Common myeloid progenitor, CD34-positive (primary cell): ENCODE results near the gene TTR.

Experiments used
- CTCF ChIA-PET: fragments of 350-600 bp; sonication (Branson Sonifier 250); formaldehyde crosslinking; loops from one replicate; lab custom pipeline; 2021; ENCODE audit warnings: antibody characterized with exemption; lab: Charles Lee
- POLR2A ChIA-PET: fragments of 350-600 bp; sonication (Branson Sonifier 250); formaldehyde crosslinking; loops from one replicate; lab custom pipeline; 2021; ENCODE audit warnings: antibody characterized with exemption; lab: Charles Lee
- DNase-seq, 3 donors: peaks; one replicate each; pipeline versions ENCODE4 v3.0.0 to v3.0.0-alpha.2; 2013
- H3K27ac ChIP-seq, 2 experiments: 1 replicate in 1 of 2; 2 replicates in 1 of 2; pipeline ENCODE4 v1.7.0; 2013; ENCODE audit warnings: inconsistent platforms in 2 of 2, low read length in 2 of 2, mild to moderate bottlenecking in 2 of 2, low read depth in 1 of 2, moderate library complexity in 1 of 2; ENCODE audit not compliant: severe bottlenecking in 2 of 2, insufficient read depth in 1 of 2, poor library complexity in 1 of 2
- H3K27me3 ChIP-seq, 5 experiments: replicated peaks in 2 of 5; 1 replicate in 3 of 5; 2 replicates in 2 of 5; pipeline versions ENCODE4 v1.6.1 to v1.7.0; 2013; ENCODE audit warnings: low read length in 4 of 5, mild to moderate bottlenecking in 2 of 5, moderate library complexity in 2 of 5, inconsistent platforms in 1 of 5; ENCODE audit not compliant: insufficient read depth in 5 of 5, control insufficient read depth in 4 of 5
- H3K36me3 ChIP-seq, 4 experiments: 1 replicate in 2 of 4; 2 replicates in 2 of 4; pipeline versions ENCODE4 v1.6.1 to v1.7.0; 2013; ENCODE audit warnings: low read length in 3 of 4, control low read depth in 1 of 4, mild to moderate bottlenecking in 1 of 4; ENCODE audit not compliant: control insufficient read depth in 4 of 4, insufficient read depth in 4 of 4
- H3K4me1 ChIP-seq, 4 experiments: 1 replicate in 3 of 4; 2 replicates in 1 of 4; pipeline versions ENCODE4 v1.6.1 to v1.7.1; 2013; ENCODE audit warnings: low read length in 3 of 4, mild to moderate bottlenecking in 3 of 4, control low read depth in 1 of 4, inconsistent platforms in 1 of 4, moderate library complexity in 1 of 4; ENCODE audit not compliant: control insufficient read depth in 4 of 4, insufficient read depth in 4 of 4; ENCODE audit errors: control extremely low read depth in 1 of 4
- H3K4me3 ChIP-seq, 7 experiments: 1 replicate in 4 of 7; 2 replicates in 3 of 7; pipeline versions ENCODE4 v1.5.1 to v1.7.0; 2013; ENCODE audit warnings: mild to moderate bottlenecking in 7 of 7, low read length in 6 of 7, moderate library complexity in 6 of 7, inconsistent platforms in 2 of 7, low read depth in 2 of 7, control low read depth in 1 of 7; ENCODE audit not compliant: insufficient read depth in 4 of 7, control insufficient read depth in 1 of 7; ENCODE audit errors: extremely low read depth in 1 of 7
- H3K9me3 ChIP-seq, 5 experiments: 1 replicate in 4 of 5; 2 replicates in 1 of 5; pipeline versions ENCODE4 v1.6.1 to v1.7.1; 2013; ENCODE audit warnings: low read length in 4 of 5, mild to moderate bottlenecking in 2 of 5, inconsistent platforms in 1 of 5, low read depth in 1 of 5, moderate library complexity in 1 of 5; ENCODE audit not compliant: control insufficient read depth in 4 of 5, insufficient read depth in 2 of 5; ENCODE audit errors: control extremely low read depth in 1 of 5
- WGBS: methylation state at CpG from one replicate; pipeline ENCODE4 v1.1.5; 2013; ENCODE audit not compliant: insufficient coverage; 5-methylcytosine and 5-hydroxymethylcytosine counted together

TTR gene

GRCh38 chr18:31595121-31595771 lies 3.6 kb downstream of the TTR start:
- CTCF ChIA-PET = interaction anchor here (1.2 kb wide), 1 partner anchor 11 kb away, joined by 4 read pairs; no protein-coding TSS in a partner anchor
- H3K9me3 ChIP-seq = no peaks in the 10 kb centered on the region
- no peaks in the 10 kb centered on the region for H3K36me3 ChIP-seq
- DNase-seq = no peak
- POLR2A ChIA-PET = no interaction called here
- peaks cover 0 to 4% (median 2%) of the 10 kb centered on the region in 4 experiments for H3K4me1 ChIP-seq
- no peak overlapping the region for H3K27ac ChIP-seq
- no peaks in the 10 kb centered on the region for H3K27me3 ChIP-seq
- WGBS = 90% methylated on average over 3 of the region's 5 CpGs
- H3K4me3 ChIP-seq = no peak overlapping the region

DNA sequence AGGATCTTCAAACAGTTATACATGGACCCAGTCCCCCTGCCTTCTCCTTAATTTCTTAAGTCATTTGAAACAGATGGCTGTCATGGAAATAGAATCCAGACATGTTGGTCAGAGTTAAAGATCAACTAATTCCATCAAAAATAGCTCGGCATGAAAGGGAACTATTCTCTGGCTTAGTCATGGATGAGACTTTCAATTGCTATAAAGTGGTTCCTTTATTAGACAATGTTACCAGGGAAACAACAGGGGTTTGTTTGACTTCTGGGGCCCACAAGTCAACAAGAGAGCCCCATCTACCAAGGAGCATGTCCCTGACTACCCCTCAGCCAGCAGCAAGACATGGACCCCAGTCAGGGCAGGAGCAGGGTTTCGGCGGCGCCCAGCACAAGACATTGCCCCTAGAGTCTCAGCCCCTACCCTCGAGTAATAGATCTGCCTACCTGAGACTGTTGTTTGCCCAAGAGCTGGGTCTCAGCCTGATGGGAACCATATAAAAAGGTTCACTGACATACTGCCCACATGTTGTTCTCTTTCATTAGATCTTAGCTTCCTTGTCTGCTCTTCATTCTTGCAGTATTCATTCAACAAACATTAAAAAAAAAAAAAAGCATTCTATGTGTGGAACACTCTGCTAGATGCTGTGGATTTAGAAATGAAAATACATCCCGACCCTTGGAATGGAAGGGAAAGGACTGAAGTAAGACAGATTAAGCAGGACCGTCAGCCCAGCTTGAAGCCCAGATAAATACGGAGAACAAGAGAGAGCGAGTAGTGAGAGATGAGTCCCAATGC lies 4.6 kb downstream of the TTR start:
- DNase-seq = no peak
- 98% methylated on average over 8 of the region's 9 CpGs for WGBS
- POLR2A ChIA-PET = no interaction called here
- Histone ChIP-seq H3K27me3 (no peaks in the 10 kb centered on the region), H3K27ac (no peak overlapping the region), H3K9me3 (no peaks in the 10 kb centered on the region), H3K4me1 (peaks cover 0 to under 1% (median 0%) of the 10 kb centered on the region in 4 experiments), H3K4me3 (no peak overlapping the region), H3K36me3 (no peaks in the 10 kb centered on the region)
- CTCF ChIA-PET = interaction anchor here (1.0 kb wide), 1 partner anchor 10 kb away, joined by 3 read pairs; no protein-coding TSS in a partner anchor

DNA sequence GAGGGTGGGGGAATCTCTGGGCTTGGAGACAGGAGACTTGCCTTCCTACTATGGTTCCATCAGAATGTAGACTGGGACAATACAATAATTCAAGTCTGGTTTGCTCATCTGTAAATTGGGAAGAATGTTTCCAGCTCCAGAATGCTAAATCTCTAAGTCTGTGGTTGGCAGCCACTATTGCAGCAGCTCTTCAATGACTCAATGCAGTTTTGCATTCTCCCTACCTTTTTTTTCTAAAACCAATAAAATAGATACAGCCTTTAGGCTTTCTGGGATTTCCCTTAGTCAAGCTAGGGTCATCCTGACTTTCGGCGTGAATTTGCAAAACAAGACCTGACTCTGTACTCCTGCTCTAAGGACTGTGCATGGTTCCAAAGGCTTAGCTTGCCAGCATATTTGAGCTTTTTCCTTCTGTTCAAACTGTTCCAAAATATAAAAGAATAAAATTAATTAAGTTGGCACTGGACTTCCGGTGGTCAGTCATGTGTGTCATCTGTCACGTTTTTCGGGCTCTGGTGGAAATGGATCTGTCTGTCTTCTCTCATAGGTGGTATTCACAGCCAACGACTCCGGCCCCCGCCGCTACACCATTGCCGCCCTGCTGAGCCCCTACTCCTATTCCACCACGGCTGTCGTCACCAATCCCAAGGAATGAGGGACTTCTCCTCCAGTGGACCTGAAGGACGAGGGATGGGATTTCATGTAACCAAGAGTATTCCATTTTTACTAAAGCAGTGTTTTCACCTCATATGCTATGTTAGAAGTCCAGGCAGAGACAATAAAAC lies 6.5 kb downstream of the TTR start:
- ChIA-PET CTCF (interaction anchor here (1.2 to 1.7 kb wide), 4 partner anchors 12 to 15 kb away, joined by 3 to 5 read pairs (median 4); no protein-coding TSS in a partner anchor), POLR2A (no interaction called here)
- no peak for DNase-seq
- 98% methylated on average over 11 of the region's 13 CpGs for WGBS
- H3K27ac ChIP-seq = no peak overlapping the region
- H3K27me3 ChIP-seq = no peaks in the 10 kb centered on the region
- H3K4me1 ChIP-seq = no peaks in the 10 kb centered on the region
- H3K36me3 ChIP-seq = no peaks in the 10 kb centered on the region
- H3K4me3 ChIP-seq = no peak overlapping the region
- H3K9me3 ChIP-seq = no peaks in the 10 kb centered on the region

DNA sequence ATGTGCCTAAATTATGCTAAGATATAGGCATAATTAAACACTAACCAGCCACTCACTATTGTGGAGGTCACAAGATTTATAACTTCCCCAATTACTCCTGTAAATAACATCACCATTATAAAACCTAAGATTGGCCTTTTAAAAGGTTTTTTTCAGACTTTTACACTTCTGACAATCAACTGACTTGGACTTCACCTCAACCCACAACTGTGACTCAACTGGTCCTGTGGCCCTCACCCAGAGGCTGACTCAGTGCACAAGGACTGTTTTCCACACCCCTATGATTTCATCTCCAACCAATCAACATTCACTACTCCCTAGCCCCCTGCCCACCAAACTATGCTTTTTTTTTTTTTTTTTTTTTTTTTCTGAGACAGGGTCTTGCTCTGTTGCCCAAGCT lies 11.6 kb downstream of the TTR start:
- no peak overlapping the region for H3K4me3 ChIP-seq
- no peak overlapping the region for H3K27ac ChIP-seq
- H3K4me1 ChIP-seq = peaks cover 0 to 4% (median under 1%) of the 10 kb centered on the region in 4 experiments
- H3K27me3 ChIP-seq = no peaks in the 10 kb centered on the region
- ChIA-PET POLR2A (no interaction called here), CTCF (interaction anchor here (1.1 to 1.6 kb wide), 2 partner anchors 40 to 47 kb away, joined by 3 to 4 read pairs; no protein-coding TSS in a partner anchor)
- no peaks in the 10 kb centered on the region for H3K9me3 ChIP-seq
- no peaks in the 10 kb centered on the region for H3K36me3 ChIP-seq
- DNase-seq = peak in 2 of 3 donors; percentile 48 to 65

DNA sequence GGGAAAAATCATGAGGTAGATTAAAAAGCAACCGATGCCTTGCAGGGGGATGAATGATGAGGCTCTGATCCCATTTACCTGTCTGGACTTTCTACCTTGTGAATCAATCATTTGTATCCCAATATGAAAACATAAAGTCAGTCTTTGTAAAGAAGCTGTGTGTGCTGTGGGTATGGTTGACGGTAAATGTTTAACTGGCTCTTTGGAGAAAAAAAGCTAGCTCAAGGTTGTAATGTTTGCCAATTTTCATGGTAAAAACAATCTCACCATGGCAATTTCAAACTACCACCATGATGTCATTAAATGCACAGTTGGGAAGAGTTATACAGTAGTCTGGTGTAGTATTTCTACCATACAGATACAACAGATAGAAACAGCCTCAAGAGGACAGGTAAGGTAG lies 14.6 kb downstream of the TTR start:
- DNase-seq = no peak
- Histone ChIP-seq H3K4me1 (peaks cover 2 to 13% (median 8%) of the 10 kb centered on the region in 4 experiments), H3K9me3 (no peaks in the 10 kb centered on the region), H3K27ac (no peak overlapping the region), H3K4me3 (no peak overlapping the region), H3K36me3 (no peaks in the 10 kb centered on the region), H3K27me3 (no peaks in the 10 kb centered on the region)
- ChIA-PET POLR2A (no interaction called here), CTCF (no interaction called here)
- WGBS = no CpG with 5 or more reads among the region's 2 CpGs

DNA sequence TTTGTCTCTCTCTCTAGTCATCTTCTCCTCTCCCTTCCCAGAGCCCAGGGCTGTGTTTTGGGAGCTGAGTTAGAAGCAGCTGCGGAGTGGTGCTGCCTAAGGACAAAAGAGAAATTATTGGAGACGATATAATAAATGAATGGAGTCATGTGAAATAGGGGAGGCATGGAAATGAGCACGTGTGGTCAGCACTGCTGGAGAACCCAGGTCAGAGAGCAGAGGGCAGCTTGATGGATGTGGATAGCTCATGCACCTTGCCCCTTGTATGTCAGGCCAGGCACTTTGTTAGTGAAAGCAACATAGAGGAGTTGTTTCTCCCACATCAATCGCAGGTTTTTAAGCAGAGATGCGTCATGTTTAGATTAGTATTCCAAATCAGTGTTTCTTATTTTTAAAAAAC lies 15.7 kb downstream of the TTR start:
- Histone ChIP-seq H3K27me3 (no peaks in the 10 kb centered on the region), H3K4me3 (no peak overlapping the region), H3K4me1 (peaks cover 2 to 15% (median 8%) of the 10 kb centered on the region in 4 experiments), H3K9me3 (no peaks in the 10 kb centered on the region), H3K36me3 (no peaks in the 10 kb centered on the region), H3K27ac (no peak overlapping the region)
- no peak for DNase-seq
- CTCF ChIA-PET = no interaction called here
- WGBS = 95% methylated on average over 2 of the region's 5 CpGs
- POLR2A ChIA-PET = no interaction called here
